GM23338 (cell line): ENCODE measurements around the gene IGF2R.

Experiments used
- CREB1 ChIP-seq: fragments of 250-450 bp; sonication (Bioruptor Pico); IDR thresholded peaks from 2 replicates; pipeline ENCODE4 v1.5.0; 2020; ENCODE audit warnings: low read depth, mild to moderate bottlenecking, moderate library complexity
- POLR2AphosphoS5 ChIP-seq: IDR thresholded peaks from 2 replicates; pipeline ENCODE4 v1.6.1; 2016; ENCODE audit warnings: antibody characterized with exemption, low read depth
- TF ChIP-seq, protein P1 (sequence below), 2 experiments: fragments of 200-600 bp in 1 of 2; sonication (generic) in 1 of 2; conservative IDR thresholded peaks; 2 replicates each; pipeline versions ENCODE4 v1.5.1 to v1.6.1; 2016 to 2017; ENCODE audit warnings: antibody characterized with exemption in 2 of 2, low read depth in 2 of 2, mild to moderate bottlenecking in 2 of 2, moderate library complexity in 1 of 2
- TF ChIP-seq, protein P2 (sequence below): IDR thresholded peaks from one replicate; pipeline ENCODE4 v1.6.1; 2018; ENCODE audit warnings: antibody characterized with exemption; ENCODE audit not compliant: unreplicated experiment

GRCh38 chr6:160048471-160048870 lies 79.6 kb downstream of the IGF2R start:
- TF ChIP-seq POLR2AphosphoS5 (no peak), CREB1 (CRISPR knock-in tag) (no peak)
- TF ChIP-seq, protein P1, sequence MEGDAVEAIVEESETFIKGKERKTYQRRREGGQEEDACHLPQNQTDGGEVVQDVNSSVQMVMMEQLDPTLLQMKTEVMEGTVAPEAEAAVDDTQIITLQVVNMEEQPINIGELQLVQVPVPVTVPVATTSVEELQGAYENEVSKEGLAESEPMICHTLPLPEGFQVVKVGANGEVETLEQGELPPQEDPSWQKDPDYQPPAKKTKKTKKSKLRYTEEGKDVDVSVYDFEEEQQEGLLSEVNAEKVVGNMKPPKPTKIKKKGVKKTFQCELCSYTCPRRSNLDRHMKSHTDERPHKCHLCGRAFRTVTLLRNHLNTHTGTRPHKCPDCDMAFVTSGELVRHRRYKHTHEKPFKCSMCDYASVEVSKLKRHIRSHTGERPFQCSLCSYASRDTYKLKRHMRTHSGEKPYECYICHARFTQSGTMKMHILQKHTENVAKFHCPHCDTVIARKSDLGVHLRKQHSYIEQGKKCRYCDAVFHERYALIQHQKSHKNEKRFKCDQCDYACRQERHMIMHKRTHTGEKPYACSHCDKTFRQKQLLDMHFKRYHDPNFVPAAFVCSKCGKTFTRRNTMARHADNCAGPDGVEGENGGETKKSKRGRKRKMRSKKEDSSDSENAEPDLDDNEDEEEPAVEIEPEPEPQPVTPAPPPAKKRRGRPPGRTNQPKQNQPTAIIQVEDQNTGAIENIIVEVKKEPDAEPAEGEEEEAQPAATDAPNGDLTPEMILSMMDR (conservative IDR thresholded peaks at IDR 0.05; ENCODE audit: low read depth in 2 of 2), result no peak
- TF ChIP-seq, protein P2, sequence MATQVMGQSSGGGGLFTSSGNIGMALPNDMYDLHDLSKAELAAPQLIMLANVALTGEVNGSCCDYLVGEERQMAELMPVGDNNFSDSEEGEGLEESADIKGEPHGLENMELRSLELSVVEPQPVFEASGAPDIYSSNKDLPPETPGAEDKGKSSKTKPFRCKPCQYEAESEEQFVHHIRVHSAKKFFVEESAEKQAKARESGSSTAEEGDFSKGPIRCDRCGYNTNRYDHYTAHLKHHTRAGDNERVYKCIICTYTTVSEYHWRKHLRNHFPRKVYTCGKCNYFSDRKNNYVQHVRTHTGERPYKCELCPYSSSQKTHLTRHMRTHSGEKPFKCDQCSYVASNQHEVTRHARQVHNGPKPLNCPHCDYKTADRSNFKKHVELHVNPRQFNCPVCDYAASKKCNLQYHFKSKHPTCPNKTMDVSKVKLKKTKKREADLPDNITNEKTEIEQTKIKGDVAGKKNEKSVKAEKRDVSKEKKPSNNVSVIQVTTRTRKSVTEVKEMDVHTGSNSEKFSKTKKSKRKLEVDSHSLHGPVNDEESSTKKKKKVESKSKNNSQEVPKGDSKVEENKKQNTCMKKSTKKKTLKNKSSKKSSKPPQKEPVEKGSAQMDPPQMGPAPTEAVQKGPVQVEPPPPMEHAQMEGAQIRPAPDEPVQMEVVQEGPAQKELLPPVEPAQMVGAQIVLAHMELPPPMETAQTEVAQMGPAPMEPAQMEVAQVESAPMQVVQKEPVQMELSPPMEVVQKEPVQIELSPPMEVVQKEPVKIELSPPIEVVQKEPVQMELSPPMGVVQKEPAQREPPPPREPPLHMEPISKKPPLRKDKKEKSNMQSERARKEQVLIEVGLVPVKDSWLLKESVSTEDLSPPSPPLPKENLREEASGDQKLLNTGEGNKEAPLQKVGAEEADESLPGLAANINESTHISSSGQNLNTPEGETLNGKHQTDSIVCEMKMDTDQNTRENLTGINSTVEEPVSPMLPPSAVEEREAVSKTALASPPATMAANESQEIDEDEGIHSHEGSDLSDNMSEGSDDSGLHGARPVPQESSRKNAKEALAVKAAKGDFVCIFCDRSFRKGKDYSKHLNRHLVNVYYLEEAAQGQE, result no peak
